Uterus (tissue), 2 donors: ENCODE measurements around the gene NAALAD2.

Experiments used
- POLR2A ChIP-seq, 2 donors: fragments of 450-650 bp; IDR thresholded peaks; one replicate each; pipeline ENCODE4 v1.6.1; 2016; ENCODE audit warnings: antibody characterized with exemption in 2 of 2, mild to moderate bottlenecking in 1 of 2, moderate library complexity in 1 of 2
- TF ChIP-seq, protein P1 (sequence below), 4 experiments: fragments of 200-600 bp in 2 of 4; fragments of 450-650 bp in 2 of 4; sonication (generic) in 2 of 4; IDR thresholded peaks; one replicate each; pipeline ENCODE4 v1.5.1; 2016 to 2019; ENCODE audit warnings: antibody characterized with exemption in 4 of 4, mild to moderate bottlenecking in 2 of 4, moderate library complexity in 1 of 4

- TF ChIP-seq, protein P1, sequence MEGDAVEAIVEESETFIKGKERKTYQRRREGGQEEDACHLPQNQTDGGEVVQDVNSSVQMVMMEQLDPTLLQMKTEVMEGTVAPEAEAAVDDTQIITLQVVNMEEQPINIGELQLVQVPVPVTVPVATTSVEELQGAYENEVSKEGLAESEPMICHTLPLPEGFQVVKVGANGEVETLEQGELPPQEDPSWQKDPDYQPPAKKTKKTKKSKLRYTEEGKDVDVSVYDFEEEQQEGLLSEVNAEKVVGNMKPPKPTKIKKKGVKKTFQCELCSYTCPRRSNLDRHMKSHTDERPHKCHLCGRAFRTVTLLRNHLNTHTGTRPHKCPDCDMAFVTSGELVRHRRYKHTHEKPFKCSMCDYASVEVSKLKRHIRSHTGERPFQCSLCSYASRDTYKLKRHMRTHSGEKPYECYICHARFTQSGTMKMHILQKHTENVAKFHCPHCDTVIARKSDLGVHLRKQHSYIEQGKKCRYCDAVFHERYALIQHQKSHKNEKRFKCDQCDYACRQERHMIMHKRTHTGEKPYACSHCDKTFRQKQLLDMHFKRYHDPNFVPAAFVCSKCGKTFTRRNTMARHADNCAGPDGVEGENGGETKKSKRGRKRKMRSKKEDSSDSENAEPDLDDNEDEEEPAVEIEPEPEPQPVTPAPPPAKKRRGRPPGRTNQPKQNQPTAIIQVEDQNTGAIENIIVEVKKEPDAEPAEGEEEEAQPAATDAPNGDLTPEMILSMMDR (IDR thresholded peaks at IDR 0.05), result no peak
- no peak for TF ChIP-seq POLR2A (IDR thresholded peaks at IDR 0.05)
These were observed 74.4 kb downstream of the NAALAD2 start for GRCh38 chr11:90208857-90209256.
